Measurements from ENCODE around the gene CARMIL1. TPM values are rescaled to one million over a fixed set of nuclear protein-coding genes. Genes with fewer than 3 reads are reported as not detected.

CARMIL1 gene
- total and polyA plus RNA-seq, 10 of the 15 experiments (the other 5 are each of a cell fraction or from before 2014, with no cell fraction given): 6.4 to 18.1 (median 10.3) TPM

DNA sequence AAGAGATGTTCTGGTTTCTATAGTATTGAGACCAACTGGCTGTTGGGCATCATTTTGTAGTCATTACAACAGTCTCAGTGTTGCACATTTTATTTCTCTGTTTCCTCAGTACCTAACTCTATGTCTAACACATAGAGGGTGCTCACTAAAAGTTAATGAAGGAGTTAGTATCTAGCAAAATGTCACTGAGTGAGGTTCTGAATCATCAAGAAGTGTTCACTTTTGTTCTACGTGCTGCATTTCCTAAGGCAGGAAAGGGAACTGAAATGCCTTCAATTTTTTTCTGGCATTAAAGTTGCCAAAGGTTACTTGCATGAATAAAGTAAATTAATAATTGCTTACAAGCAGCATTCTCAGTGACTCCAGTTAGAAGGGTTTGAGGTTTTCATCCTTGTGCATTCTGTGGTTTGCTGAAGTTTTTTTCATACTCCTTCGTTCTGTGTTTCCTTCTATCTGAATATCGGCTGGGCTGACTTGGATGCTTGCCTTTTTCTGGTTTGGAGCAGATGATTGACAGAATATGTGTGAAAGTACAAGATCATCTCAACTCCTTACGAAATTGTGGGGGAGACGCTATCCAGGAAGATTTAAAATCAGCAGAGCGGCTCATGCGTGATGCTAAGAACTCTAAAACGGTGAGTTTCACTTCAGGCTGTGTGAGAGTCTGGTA, 258.3 kb downstream of the CARMIL1 start:
- CTCF ChIA-PET: interaction anchor here (1.0 to 4.9 kb wide), 2 partner anchors 19 to 70 kb away, joined by 3 to 31 read pairs; no protein-coding TSS in a partner anchor
- POLR2A ChIA-PET: no interaction called here

More for the DNA sequence above, 258.3 kb downstream of the CARMIL1 start:
- RAD21 ChIA-PET (ENCODE audit: unreplicated experiment): no interaction called here
- DNase-seq (ENCODE audit: low read depth, low spot score) (no peak), FAIRE-seq (peak; percentile 13), ATAC-seq (no peak)
- Histone ChIP-seq H3K36me3 (ENCODE audit: control insufficient read depth in 2 of 2, insufficient read depth in 2 of 2, low read length in 1 of 2) (no peaks in the 10 kb centered on the region), H3K27ac (ENCODE audit: control insufficient read depth, insufficient read depth) (no peak overlapping the region), H3K4me1 (ENCODE audit: control insufficient read depth, insufficient read depth, low read length) (no peaks in the 10 kb centered on the region), H3K4me2 (ENCODE audit: control insufficient read depth, insufficient read depth) (no peak overlapping the region), H3K9me3 (replicated peaks; ENCODE audit: control insufficient read depth, insufficient read depth, low read length) (no peaks in the 10 kb centered on the region), H3K4me3 (no peak overlapping the region), H3K79me2 (ENCODE audit: control insufficient read depth, insufficient read depth, low read length) (no peaks in the 10 kb centered on the region), H4K20me1 (ENCODE audit: control insufficient read depth, insufficient read depth) (no peaks in the 10 kb centered on the region), H3K27me3 (replicated peaks in 1 of 2; ENCODE audit: control insufficient read depth in 2 of 2, insufficient read depth in 2 of 2, low read length in 1 of 2) (no peaks in the 10 kb centered on the region), H3K9ac (ENCODE audit: control insufficient read depth, insufficient read depth, low read length) (no peak overlapping the region), H2AFZ (ENCODE audit: control insufficient read depth, low read depth, low read length) (no peak overlapping the region)
- intact Hi-C loops (cut with micrococcal nuclease; ENCODE audit: unreplicated experiment): no loop called here
- no peak for TF ChIP-seq WRNIP1 (IDR thresholded peaks at IDR 0.05; ENCODE audit: borderline replicate concordance, low read depth, low read length)
- TF ChIP-seq CREB1 (IDR thresholded peaks at IDR 0.05; ENCODE audit: low read depth): no peak
- no peak for TF ChIP-seq CHD2 (IDR thresholded peaks at IDR 0.05; ENCODE audit: borderline replicate concordance, low read depth, low read length)
- TF ChIP-seq, protein P1, sequence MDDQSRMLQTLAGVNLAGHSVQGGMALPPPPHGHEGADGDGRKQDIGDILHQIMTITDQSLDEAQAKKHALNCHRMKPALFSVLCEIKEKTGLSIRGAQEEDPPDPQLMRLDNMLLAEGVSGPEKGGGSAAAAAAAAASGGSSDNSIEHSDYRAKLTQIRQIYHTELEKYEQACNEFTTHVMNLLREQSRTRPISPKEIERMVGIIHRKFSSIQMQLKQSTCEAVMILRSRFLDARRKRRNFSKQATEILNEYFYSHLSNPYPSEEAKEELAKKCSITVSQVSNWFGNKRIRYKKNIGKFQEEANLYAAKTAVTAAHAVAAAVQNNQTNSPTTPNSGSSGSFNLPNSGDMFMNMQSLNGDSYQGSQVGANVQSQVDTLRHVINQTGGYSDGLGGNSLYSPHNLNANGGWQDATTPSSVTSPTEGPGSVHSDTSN (IDR thresholded peaks at IDR 0.05; ENCODE audit: insufficient replicate concordance, low read depth, low read length): no peak
- TF ChIP-seq PAX5 (IDR thresholded peaks at IDR 0.05; ENCODE audit: borderline replicate concordance, low read depth, low read length): no peak
- TF ChIP-seq USF1 (IDR thresholded peaks at IDR 0.05; ENCODE audit: borderline replicate concordance, extremely low read length, insufficient read depth, low read depth, low read length): no peak
- no peak for TF ChIP-seq ZNF384 (IDR thresholded peaks at IDR 0.05; ENCODE audit: borderline replicate concordance, low read depth, low read length)
- TF ChIP-seq CREM (IDR thresholded peaks at IDR 0.05; ENCODE audit: low read depth): no peak
- TF ChIP-seq TAF1 (IDR thresholded peaks at IDR 0.05; ENCODE audit: borderline replicate concordance, low read depth, low read length): no peak
- TF ChIP-seq BRCA1 (IDR thresholded peaks at IDR 0.05; ENCODE audit: low read depth, low read length): no peak
- no peak for TF ChIP-seq NFXL1 (IDR thresholded peaks at IDR 0.05; ENCODE audit: borderline replicate concordance)
- no peak for TF ChIP-seq KLF5 (IDR thresholded peaks at IDR 0.05; ENCODE audit: partially characterized antibody)
- TF ChIP-seq SPI1 (IDR thresholded peaks at IDR 0.05; ENCODE audit: borderline replicate concordance, insufficient read depth, low read depth, low read length): no peak
- no peak for TF ChIP-seq YBX1 (IDR thresholded peaks at IDR 0.05)
- no peak for TF ChIP-seq STAT3 (IDR thresholded peaks at IDR 0.05; ENCODE audit: low read depth, low read length)
- no peak for TF ChIP-seq EGR1 (IDR thresholded peaks at IDR 0.05; ENCODE audit: borderline replicate concordance in 1 of 2, low read depth in 2 of 2, low read length in 2 of 2)
- no peak for TF ChIP-seq RUNX3 (IDR thresholded peaks at IDR 0.05; ENCODE audit: low read length)
- no peak for TF ChIP-seq HCFC1 (IDR thresholded peaks at IDR 0.05; ENCODE audit: low read length)
- TF ChIP-seq ETV6 (conservative IDR thresholded peaks at IDR 0.05 in 1 of 2, IDR thresholded peaks at IDR 0.05 in 1 of 2; ENCODE audit: borderline replicate concordance in 1 of 2, low read depth in 1 of 2): no peak
- TF ChIP-seq, protein P2, sequence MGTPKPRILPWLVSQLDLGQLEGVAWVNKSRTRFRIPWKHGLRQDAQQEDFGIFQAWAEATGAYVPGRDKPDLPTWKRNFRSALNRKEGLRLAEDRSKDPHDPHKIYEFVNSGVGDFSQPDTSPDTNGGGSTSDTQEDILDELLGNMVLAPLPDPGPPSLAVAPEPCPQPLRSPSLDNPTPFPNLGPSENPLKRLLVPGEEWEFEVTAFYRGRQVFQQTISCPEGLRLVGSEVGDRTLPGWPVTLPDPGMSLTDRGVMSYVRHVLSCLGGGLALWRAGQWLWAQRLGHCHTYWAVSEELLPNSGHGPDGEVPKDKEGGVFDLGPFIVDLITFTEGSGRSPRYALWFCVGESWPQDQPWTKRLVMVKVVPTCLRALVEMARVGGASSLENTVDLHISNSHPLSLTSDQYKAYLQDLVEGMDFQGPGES (IDR thresholded peaks at IDR 0.05): no peak
- in situ Hi-C loops (cut with MboI): no loop called here
- WGBS (ENCODE audit: insufficient coverage, insufficient replicate concordance, low lambda C conversion rate, missing lambda C conversion rate): 9% methylated on average over 8 of the region's 8 CpGs
- SMC1A ChIA-PET (ENCODE audit: uncharacterized antibody, unreplicated experiment): interaction anchor here (0.7 to 1.8 kb wide), 3 partner anchors 14 to 259 kb away, joined by 3 to 6 read pairs (median 3); no protein-coding TSS in a partner anchor
- BruUV-seq (replicated peaks): no TSS peak
